Loucy (cell line): ENCODE results near the gene NPHP4.

ENCODE experiments used
- CTCF ChIP-seq: fragments of 200-600 bp; sonication (generic); conservative IDR thresholded peaks from 2 replicates; pipeline ENCODE4 v1.5.1; 2014; ENCODE audit warnings: mild to moderate bottlenecking, antibody characterized with exemption, low read length
- EZH2phosphoT487 ChIP-seq: fragments of 200-600 bp; IDR thresholded peaks from 2 replicates; pipeline ENCODE4 v1.6.1; 2018; ENCODE audit warnings: antibody characterized with exemption, mild to moderate bottlenecking, moderate library complexity, borderline replicate concordance

GRCh38 chr1:5980314-5981008, 11.8 kb downstream of the NPHP4 start:
- TF ChIP-seq CTCF (0 out of 2 replicates have a peak, but pooled peaks have one; percentile 18), EZH2phosphoT487 (no peak)
